ENCODE measurements around the gene CITED1. TPM values are rescaled to one million over a fixed set of nuclear protein-coding genes. Genes with fewer than 3 reads are reported as not detected.

CITED1 gene
- total RNA-seq, 3 donors from 2014 or later: not detected

DNA sequence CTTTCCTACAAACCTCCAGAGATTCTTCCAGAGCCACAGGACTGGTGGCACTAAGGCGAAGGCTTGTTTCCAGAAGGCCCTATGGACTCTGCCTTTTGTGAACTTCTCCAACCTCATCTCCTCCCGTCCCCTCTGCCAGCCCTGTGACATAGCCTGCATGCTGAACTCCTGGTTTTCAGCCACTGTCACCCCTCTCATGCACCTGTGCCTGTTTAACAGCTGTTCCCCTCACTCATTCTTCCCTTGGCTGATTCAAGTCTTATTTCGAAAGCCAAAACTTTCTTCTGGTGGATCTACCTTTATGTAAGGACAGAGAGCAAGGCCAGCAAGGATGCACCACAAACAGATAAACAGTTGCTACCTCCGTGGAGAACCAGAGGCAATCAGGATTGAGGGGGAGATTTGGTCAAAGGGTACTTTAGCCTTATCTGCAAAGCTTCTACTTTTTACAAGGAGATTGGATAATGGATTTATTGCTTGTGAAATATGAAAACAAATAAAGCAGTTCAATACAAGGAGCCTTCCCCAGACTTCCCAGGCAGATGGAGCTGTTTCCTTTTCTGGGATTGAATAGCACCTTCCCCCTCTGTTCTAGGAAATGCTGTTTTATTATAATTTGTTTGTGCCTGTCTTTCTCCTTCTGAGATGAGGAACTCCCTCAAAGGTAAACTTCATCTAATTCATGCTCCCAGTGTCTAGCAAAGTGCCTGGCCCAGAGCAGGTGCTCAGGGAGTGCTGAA is 5.7 kb downstream of the CITED1 start:
- peaks cover 55% of the 10 kb centered on the region for H3K27me3 Mint-ChIP-seq (ENCODE audit: low read depth)
- H3K9me3 Mint-ChIP-seq: no peaks in the 10 kb centered on the region
- no peak overlapping the region for H3K4me3 Mint-ChIP-seq
- DNase-seq (no peak), ATAC-seq (no peak)
- peaks cover 6% of the 10 kb centered on the region for H3K4me1 Mint-ChIP-seq (ENCODE audit: low read depth)
- H3K36me3 Mint-ChIP-seq (ENCODE audit: insufficient read depth): no peaks in the 10 kb centered on the region

DNA sequence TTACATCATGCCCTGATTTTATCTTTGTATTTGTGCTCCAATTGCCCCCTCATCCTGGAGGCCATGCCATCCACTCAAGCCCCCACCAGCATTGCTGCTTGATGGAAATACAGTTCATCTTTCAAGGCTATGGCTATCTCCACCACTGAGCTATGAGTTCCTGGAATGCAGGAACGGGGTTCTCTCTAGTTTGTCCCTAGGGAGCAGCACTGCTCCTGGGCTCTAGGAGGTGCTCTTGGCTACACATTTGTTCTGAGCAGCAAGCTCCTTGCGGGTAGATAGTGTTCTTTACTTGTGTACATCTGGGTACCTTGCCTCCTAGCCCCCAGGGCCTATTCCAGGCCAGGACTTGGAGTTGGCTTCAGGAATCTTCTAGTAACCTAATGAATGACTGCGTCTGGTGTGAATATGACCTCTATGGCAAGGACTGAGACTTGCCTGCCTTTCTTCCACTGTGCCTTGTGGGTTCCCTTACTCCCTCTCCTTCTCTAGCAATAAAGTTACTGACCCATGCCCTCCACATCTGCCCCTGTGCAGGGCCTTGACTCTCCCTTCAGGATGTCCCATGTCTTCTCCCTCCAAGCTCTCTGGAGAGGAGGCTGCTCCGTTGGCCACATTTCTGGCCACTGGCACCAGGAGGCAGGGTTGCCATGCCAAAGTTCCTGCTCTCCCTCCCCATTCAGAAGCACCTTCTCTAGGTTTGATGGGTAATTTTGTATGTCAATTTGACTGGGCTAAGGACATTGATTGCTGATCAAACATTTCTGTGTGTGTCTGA is 7.6 kb downstream of the CITED1 start:
- DNase-seq: no peak
- ATAC-seq: peak in 1 of 2 donors; percentile 67
- no peaks in the 10 kb centered on the region for H3K36me3 Mint-ChIP-seq (ENCODE audit: insufficient read depth)
- H3K4me3 Mint-ChIP-seq: no peak overlapping the region
- H3K27me3 Mint-ChIP-seq (ENCODE audit: low read depth): peaks cover 40% of the 10 kb centered on the region
- H3K4me1 Mint-ChIP-seq (ENCODE audit: low read depth): no peaks in the 10 kb centered on the region
- H3K9me3 Mint-ChIP-seq: no peaks in the 10 kb centered on the region

DNA sequence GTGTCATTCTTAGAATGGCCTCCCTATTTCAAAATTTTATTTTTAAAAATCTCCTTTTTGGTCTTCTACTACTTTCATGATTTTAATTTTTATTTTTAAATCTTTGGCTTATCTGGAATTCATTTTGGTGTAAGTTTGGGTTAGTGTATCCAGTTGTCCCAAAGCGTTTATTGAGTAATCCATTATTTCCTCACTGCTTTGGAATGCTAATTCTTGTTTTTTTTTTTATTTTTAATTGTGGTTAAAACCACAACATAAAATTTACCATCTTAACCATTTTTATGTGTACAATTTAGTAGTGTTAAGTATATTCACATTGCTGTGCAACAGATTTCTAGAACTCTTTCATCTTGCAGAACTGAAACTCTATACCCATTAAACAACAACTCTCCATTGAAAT is 8.7 kb downstream of the CITED1 start:
- H3K36me3 Mint-ChIP-seq (ENCODE audit: insufficient read depth): no peaks in the 10 kb centered on the region
- peaks cover 30% of the 10 kb centered on the region for H3K27me3 Mint-ChIP-seq (ENCODE audit: low read depth)
- H3K4me1 Mint-ChIP-seq (ENCODE audit: low read depth): no peaks in the 10 kb centered on the region
- DNase-seq (no peak), ATAC-seq (no peak)
- H3K4me3 Mint-ChIP-seq: no peak overlapping the region
- H3K9me3 Mint-ChIP-seq: no peaks in the 10 kb centered on the region

DNA sequence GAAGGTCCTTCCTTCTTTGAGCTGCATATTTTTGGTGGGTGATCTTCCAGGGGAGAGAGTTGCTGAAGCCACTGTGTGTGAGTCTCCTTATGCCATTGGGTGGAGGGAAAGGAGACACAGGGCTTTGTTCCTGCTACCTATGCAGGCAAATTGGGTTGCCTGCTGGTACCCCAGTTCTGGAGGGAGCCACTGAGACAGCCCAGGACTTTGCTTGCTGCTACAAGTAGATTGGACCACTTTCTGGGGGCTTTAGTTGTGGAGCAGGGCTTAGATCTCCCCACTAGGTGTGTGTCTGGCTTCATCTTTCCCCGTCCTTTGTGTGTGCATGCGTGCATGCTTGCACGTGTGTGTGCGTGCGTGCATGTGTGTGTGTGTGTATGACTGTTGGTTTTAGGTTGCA is 10.0 kb downstream of the CITED1 start:
- H3K4me3 Mint-ChIP-seq: no peak overlapping the region
- ATAC-seq (no peak), DNase-seq (no peak)
- no peaks in the 10 kb centered on the region for H3K36me3 Mint-ChIP-seq (ENCODE audit: insufficient read depth)
- no peaks in the 10 kb centered on the region for H3K4me1 Mint-ChIP-seq (ENCODE audit: low read depth)
- peaks cover 28% of the 10 kb centered on the region for H3K27me3 Mint-ChIP-seq (ENCODE audit: low read depth)
- H3K9me3 Mint-ChIP-seq: no peaks in the 10 kb centered on the region

DNA sequence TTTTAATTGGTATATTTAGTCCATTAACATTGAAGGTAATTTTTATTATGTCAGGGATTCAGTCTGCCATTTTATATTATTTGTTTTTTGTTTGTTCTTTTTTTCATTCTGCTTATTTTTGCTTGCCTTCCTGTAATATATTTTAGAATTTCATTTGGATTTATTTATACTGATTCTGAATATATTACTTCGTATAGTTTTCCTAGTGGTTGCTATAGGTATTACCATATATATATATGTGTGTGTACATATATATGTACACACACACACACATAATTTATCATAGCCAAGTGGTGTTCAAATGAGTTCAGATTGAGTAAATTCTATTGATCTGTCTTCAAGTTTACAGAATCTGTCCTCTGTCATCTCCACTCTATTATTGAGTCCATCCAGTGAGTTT is 11.2 kb downstream of the CITED1 start:
- peaks cover 21% of the 10 kb centered on the region for H3K27me3 Mint-ChIP-seq (ENCODE audit: low read depth)
- DNase-seq: no peak
- H3K9me3 Mint-ChIP-seq: no peaks in the 10 kb centered on the region
- no peaks in the 10 kb centered on the region for H3K36me3 Mint-ChIP-seq (ENCODE audit: insufficient read depth)
- ATAC-seq: no peak
- H3K4me3 Mint-ChIP-seq: no peak overlapping the region
- no peaks in the 10 kb centered on the region for H3K4me1 Mint-ChIP-seq (ENCODE audit: low read depth)

DNA sequence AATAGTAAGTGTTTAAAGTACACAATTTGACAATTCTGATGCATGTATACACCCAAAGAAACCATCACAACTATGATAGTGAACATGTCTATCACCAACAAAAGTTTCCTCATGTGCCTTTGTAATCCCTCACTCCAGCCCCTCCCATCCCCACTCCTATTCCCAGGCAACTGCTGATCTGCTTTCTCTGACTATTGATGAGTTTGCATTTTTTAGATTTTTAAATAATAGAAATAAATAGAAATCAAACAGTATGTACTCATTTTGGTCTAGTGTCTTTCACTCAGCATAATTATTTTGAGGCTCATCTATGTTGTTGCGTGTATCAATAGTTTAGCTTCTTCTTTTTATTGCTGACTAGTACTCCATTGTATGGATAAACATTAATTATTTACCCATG is 23.4 kb downstream of the CITED1 start:
- no peak overlapping the region for H3K4me3 Mint-ChIP-seq
- ATAC-seq (no peak), DNase-seq (no peak)
- H3K27me3 Mint-ChIP-seq (ENCODE audit: low read depth): peaks cover 4% of the 10 kb centered on the region
- no peaks in the 10 kb centered on the region for H3K36me3 Mint-ChIP-seq (ENCODE audit: insufficient read depth)
- peaks cover 3% of the 10 kb centered on the region for H3K4me1 Mint-ChIP-seq (ENCODE audit: low read depth)
- no peaks in the 10 kb centered on the region for H3K9me3 Mint-ChIP-seq

DNA sequence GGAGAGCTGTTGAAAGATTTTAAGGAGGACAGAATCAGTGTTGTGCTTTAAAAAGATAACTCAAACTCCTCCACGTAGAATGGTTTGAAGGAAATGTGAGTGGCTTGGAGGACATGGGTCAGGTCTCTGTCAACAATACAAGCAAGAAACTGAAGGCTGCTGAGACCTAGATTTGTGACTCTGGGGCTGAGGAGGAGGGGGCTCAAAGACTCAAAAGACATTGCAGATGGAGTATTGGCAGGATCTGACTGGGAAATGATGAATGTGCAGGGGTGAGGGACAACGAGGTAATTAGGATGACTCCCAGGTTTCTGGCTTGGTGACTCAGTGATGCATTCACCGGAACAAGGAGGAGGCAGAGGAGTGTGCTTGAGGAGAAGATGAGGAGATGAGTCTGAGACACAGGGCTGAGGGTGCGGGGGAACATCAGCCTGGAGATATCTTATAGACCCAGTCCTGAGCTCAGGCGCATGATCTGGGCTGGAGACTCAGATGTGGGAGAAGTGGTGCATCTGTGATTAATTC is 25.3 kb downstream of the CITED1 start:
- Mint-ChIP-seq H3K4me1 (ENCODE audit: low read depth) (peaks cover 4% of the 10 kb centered on the region), H3K27me3 (ENCODE audit: low read depth) (peaks cover 2% of the 10 kb centered on the region), H3K36me3 (ENCODE audit: insufficient read depth) (peaks cover 10% of the 10 kb centered on the region), H3K9me3 (no peaks in the 10 kb centered on the region), H3K4me3 (no peak overlapping the region)
- no peak for ATAC-seq
- no peak for DNase-seq

DNA sequence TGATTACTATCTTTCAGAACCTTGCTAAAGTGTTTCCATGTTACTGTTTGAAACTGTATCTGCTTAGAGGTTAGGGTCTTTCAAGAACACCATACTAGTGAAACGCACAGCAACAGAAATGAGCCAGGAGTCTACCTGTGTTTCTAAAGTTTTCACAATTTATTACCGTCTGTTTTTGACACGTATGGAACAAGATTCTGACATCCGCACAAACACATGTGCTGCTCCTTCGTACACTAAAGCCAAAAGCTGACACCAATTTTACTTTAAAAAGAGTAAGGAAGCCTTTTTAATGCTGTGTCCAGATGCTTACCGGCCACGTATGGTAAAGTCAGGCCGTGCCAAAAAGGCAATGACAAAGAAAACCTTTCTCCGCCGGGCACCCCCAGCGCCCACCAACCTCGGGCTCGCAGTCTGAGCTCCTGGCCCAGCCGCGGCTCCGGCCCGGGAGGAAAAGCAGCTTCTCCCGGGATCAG is 29.2 kb downstream of the CITED1 start:
- H3K4me3 Mint-ChIP-seq: peak overlapping the region; percentile 89
- DNase-seq (no peak), ATAC-seq (no peak)
- H3K36me3 Mint-ChIP-seq (ENCODE audit: insufficient read depth): peaks cover 43% of the 10 kb centered on the region
- H3K27me3 Mint-ChIP-seq (ENCODE audit: low read depth): peaks cover 2% of the 10 kb centered on the region
- H3K4me1 Mint-ChIP-seq (ENCODE audit: low read depth): peaks cover 34% of the 10 kb centered on the region
- H3K9me3 Mint-ChIP-seq: no peaks in the 10 kb centered on the region

DNA sequence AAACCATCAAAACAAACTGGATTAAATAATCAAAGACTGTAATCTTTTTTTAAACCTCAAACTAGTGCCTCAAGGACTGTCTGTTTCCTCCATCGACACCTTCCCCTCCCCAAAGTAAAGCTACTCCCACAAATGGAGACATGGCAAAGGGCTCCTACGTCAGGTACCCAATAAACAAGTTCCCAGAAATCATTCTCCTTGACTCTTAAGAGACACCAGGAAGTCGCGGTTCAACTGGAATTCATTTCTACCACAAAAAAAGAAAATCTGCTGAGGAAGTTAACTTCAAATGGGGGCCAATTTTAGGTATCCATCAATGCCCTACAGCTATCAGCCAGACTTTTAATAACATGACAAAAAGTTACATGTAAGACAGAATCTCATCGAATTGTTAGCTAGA is 31.2 kb downstream of the CITED1 start:
- peaks cover 50% of the 10 kb centered on the region for H3K36me3 Mint-ChIP-seq (ENCODE audit: insufficient read depth)
- peak overlapping the region; percentile 89 for H3K4me3 Mint-ChIP-seq
- no peaks in the 10 kb centered on the region for H3K9me3 Mint-ChIP-seq
- ATAC-seq (no peak), DNase-seq (no peak)
- peaks cover 2% of the 10 kb centered on the region for H3K27me3 Mint-ChIP-seq (ENCODE audit: low read depth)
- peaks cover 43% of the 10 kb centered on the region for H3K4me1 Mint-ChIP-seq (ENCODE audit: low read depth)

DNA sequence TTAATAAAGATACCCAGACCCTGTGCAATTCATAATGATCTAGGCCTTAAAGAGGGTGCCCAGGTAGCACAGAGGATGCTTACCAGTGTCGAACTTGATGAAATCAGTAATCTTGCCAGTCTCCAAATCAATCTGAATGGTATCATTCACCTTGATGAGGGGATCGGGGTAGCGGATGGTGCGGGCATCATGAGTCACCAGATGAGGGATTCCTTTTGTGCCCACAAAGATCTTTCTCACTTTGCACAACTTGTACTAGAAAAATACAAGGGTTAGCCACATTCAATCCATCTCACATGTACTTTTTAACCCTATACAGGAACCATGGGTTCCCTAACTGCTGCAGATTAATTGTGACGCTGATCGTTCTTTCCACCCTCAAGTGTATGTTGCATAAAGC is 32.0 kb downstream of the CITED1 start:
- Mint-ChIP-seq H3K36me3 (ENCODE audit: insufficient read depth) (peaks cover 52% of the 10 kb centered on the region), H3K9me3 (no peaks in the 10 kb centered on the region), H3K4me1 (ENCODE audit: low read depth) (peaks cover 43% of the 10 kb centered on the region), H3K4me3 (peak overlapping the region; percentile 89), H3K27me3 (ENCODE audit: low read depth) (no peaks in the 10 kb centered on the region)
- DNase-seq: no peak
- no peak for ATAC-seq

DNA sequence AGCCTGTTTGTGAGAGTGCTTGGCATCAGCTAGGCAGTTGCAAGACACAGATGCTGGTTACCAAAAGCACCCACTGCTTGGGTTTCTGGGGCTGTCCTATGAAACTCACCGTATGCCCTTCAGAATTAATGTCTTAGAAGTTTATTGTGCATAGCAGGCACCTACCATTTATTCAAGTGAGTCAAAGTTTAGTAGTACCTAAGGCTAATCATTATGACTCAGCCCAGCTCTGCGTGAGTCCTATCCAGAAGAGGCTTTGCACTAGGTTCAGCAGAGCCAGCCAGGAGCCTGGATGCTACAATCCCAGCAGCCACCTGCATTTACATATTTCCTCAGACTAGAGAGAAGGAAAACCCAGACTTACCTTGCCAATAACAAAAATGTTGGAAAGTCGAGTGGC is 32.8 kb downstream of the CITED1 start:
- peak; percentile 36 to 38 for ATAC-seq
- H3K36me3 Mint-ChIP-seq (ENCODE audit: insufficient read depth): peaks cover 54% of the 10 kb centered on the region
- H3K4me1 Mint-ChIP-seq (ENCODE audit: low read depth): peaks cover 43% of the 10 kb centered on the region
- H3K9me3 Mint-ChIP-seq: no peaks in the 10 kb centered on the region
- H3K27me3 Mint-ChIP-seq (ENCODE audit: low read depth): no peaks in the 10 kb centered on the region
- no peak for DNase-seq
- peak overlapping the region; percentile 89 for H3K4me3 Mint-ChIP-seq

DNA sequence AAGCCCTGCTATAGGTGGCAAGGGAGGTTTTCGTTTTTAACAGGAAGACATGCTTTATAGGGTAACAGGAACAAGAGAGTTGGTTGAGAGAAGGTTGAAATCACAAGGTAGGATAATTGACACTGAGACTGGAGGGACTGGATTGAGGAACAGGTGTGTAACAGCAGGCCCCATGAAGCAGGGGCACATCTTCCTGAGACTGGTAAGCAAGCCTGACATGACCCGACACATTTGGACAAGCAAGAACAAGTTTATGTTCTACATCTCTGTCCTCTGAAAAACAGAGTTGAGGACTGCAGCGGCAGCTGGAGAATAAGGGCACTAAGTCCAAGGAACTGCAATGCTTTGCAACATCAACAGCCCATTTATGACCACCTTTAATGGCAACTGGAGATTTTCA is 33.9 kb downstream of the CITED1 start:
- Mint-ChIP-seq H3K4me3 (peak overlapping the region; percentile 43), H3K4me1 (ENCODE audit: low read depth) (peaks cover 42% of the 10 kb centered on the region), H3K36me3 (ENCODE audit: insufficient read depth) (peaks cover 57% of the 10 kb centered on the region), H3K27me3 (ENCODE audit: low read depth) (no peaks in the 10 kb centered on the region), H3K9me3 (no peaks in the 10 kb centered on the region)
- ATAC-seq (no peak), DNase-seq (no peak)

DNA sequence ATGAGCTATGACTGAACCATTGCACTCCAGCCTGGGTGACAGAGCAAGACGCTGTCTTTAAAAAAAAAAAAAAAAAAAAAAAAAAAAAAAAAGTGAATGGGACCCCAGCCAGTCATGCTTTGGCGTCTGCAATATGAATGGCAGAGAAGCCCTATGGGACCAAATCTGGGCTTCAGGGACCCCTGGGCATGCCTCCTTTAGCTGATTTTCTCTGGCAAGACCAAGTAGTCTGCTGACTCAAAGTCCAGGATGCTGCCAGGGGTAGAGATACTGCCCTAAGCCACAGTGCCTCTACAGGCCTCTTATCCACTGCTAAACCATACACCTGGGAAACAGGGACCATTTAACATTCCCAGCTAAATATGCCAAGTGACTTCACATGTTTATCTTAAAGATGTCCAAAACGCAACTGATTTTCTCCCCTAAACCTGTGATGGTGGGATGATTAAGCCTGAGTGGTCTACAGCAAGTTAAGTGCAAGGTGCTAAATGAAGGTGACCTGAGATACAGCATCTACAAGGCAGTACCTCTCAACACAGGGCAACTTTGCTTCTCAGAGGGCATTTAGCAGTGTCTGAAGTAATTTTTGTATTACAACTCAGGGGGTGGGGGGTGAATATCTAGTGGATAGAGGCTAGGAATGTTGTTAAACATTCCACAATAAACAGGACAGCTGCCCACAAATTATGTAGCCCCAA is 34.5 kb downstream of the CITED1 start:
- Mint-ChIP-seq H3K4me3 (peak overlapping the region; percentile 43), H3K36me3 (ENCODE audit: insufficient read depth) (peaks cover 55% of the 10 kb centered on the region), H3K27me3 (ENCODE audit: low read depth) (no peaks in the 10 kb centered on the region), H3K9me3 (no peaks in the 10 kb centered on the region), H3K4me1 (ENCODE audit: low read depth) (peaks cover 42% of the 10 kb centered on the region)
- DNase-seq (no peak), ATAC-seq (no peak)

DNA sequence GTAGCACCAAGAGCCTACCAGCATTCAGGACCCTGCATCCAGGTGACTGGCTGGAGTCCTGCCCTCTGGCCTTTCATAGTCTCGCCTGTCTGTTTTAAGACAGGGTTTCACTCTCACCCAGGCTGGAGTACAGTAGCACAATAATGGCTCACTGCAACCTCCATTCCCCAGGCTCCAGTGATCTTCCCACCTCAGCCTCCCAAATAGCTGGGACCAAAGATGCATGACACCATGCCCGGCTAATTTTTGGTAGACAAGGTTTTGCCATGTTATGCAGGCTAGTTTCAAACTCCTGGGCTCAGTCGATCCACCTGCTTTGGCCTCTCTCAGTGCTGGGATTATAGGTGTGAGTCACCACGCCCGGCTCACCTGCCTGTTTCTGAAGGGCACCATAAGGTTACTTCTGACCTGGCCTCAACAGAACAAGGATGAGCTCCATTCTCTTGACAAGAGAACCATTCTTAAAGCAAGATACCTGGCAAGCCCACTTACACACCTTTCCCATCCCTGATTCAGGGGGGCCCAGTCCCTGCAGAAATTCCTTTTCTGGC is 35.3 kb downstream of the CITED1 start:
- DNase-seq (no peak), ATAC-seq (no peak)
- Mint-ChIP-seq H3K9me3 (no peaks in the 10 kb centered on the region), H3K36me3 (ENCODE audit: insufficient read depth) (peaks cover 47% of the 10 kb centered on the region), H3K27me3 (ENCODE audit: low read depth) (no peaks in the 10 kb centered on the region), H3K4me1 (ENCODE audit: low read depth) (peaks cover 41% of the 10 kb centered on the region), H3K4me3 (no peak overlapping the region)
